K562 treated with DMSO at 1 percent for 48 hours (cell line): ENCODE results near the gene CDH8. TPM values are rescaled to one million over a fixed set of nuclear protein-coding genes. Genes with fewer than 3 reads are reported as not detected.

ENCODE experiments used
- total RNA-seq: library from RNA; unstranded; fragments of 300-600 nt; gene quantifications from 2 replicates; pipeline ENCODE4 v1.2.3, GENCODE V29; 2022; ENCODE audit warnings: low replicate concordance; ENCODE audit errors: extremely low read depth

Gene CDH8, protein sequence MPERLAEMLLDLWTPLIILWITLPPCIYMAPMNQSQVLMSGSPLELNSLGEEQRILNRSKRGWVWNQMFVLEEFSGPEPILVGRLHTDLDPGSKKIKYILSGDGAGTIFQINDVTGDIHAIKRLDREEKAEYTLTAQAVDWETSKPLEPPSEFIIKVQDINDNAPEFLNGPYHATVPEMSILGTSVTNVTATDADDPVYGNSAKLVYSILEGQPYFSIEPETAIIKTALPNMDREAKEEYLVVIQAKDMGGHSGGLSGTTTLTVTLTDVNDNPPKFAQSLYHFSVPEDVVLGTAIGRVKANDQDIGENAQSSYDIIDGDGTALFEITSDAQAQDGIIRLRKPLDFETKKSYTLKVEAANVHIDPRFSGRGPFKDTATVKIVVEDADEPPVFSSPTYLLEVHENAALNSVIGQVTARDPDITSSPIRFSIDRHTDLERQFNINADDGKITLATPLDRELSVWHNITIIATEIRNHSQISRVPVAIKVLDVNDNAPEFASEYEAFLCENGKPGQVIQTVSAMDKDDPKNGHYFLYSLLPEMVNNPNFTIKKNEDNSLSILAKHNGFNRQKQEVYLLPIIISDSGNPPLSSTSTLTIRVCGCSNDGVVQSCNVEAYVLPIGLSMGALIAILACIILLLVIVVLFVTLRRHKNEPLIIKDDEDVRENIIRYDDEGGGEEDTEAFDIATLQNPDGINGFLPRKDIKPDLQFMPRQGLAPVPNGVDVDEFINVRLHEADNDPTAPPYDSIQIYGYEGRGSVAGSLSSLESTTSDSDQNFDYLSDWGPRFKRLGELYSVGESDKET
- not detected in 2 replicates for total RNA-seq

DNA sequence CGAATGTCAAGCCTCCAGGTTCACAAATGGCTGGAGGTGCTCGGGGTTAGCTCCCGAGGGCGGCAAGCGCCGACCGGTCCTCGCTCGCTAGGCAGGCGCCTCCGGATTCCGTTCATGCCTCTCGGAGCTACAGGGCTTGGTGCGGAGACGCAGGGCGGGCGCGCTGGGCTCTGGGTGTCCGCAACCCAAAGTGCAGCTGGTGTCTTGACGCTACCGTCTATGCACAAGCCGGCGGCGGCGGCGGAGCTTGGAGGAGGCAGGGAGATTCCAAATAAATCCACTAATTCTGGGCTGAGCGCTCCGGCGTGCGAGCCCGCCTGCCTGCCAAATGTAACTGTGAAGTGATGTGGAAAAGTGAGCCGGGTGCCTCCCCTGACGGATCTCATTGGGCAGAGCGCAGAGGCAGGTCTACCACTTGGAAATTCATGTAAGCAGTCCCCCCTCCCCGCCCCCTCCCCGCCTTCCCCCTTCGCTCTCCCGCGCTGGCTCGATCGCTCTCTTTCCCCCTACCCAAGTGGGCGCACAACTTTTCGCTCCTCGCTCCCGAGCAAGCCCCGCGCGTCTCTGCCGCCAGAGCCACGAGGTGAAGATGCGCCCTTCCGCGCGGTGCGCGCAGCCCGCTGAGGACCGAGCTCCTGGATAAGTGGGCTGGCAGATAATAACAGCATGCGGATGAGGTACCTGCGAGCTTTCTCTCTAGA lies at the start of gene CDH8:
Gene CDH8 (minus strand): TSS at position 338 of the 701 bp plus-strand sequence. CDS start 15,035 bp downstream, outside the sequence.

